GM18499 (cell line): ENCODE results near the gene OR10J4.
"Not testable (repeated sequence)": the region's sequence is repeated elsewhere in the genome, so short reads cannot be mapped to it uniquely, and the experiment has no call there.

Source experiments
- ATAC-seq: cut with Tn5 transposase; IDR thresholded peaks from one replicate; pipeline ENCODE4 v1.9.1; 2021; ENCODE audit warnings: moderate number of reproducible peaks; ENCODE audit not compliant: insufficient read depth, unreplicated experiment

OR10J4 gene

DNA sequence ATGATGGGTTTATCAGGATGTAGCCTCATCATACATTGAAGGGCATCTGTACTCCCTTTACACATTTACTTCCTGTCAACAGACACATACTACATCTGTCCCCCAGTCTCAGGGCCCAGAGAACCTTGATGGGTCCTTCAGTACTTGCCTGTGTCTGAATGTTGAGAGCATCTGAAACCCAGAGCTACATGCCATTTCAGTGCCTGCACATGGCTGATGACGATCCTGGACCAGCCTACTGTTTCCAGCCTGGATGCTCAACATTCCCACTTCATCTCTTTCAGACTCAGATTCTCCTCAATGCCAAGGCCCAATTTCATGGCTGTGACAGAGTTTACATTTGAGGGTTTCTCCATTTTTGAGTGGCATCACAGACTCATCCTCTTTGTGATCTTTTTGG is at the start of gene OR10J4:
TSS of gene OR10J4 (plus strand) at position 301 of the 400 bp plus-strand sequence.
- no peak for ATAC-seq

DNA sequence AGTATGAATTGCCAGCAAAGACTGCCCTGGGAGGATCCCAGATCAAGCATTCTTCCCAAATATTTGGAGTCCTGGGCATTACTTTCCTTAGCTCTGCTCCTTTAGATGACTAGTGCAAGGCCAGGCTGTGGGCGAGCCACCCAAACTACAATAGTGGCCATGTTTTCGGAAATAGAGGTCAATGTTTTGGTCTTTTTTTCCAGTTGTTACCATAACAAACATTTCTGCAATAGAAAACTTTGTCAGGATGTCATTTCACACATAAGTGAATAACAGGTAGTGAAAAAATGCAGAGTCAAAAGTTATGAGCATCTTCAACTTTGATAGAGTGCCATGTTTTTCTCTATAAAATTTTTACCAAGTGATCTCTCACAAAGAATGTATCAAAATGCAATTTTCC is 25.2 kb upstream of the OR10J4 start:
- no peak for ATAC-seq

DNA sequence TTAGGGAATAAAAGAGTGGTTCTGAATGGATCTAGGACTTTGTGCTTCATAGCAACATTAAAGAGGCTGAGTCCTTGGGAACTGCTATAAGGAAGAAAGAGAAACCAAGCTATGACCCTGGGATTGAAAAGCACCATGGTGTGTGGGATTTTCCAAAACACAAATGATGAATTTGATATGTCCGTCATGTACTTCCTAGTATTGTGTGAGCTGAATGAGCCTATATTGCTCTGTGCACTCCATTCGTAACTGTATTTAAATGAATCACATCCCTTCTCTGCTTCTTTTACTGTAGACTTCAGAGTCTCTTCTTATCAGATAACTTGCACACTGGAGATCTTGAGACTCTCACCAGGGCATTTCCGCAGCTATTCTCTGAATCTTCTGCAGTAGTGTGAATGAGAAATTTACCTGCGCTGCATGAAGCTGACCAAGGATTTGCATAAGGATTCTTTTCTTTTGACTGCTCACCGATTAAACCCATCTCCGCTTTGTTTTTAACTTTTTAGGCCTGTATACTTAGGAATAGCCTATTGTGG is 23.1 kb upstream of the OR10J4 start:
- ATAC-seq, result no peak

DNA sequence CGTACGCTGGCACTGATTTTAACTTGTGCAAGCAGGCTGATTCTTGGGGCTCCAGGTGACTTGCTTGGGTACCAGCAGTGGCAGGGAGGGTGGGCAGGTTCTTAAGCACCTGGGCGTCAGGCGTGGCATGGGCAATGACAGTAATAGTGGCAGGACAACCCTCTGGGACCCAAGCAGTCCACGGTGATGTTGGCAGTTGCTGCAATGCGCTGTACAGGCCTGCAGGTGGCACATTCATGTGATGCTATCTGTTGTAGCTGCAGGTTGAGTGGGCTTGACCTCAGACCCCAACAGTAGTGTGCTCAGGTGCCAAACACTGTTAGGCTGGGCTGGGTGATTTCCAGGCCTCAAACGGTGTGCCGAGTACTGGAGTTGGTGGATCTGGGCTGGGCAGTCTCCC is 10.2 kb upstream of the OR10J4 start:
- ATAC-seq, result no peak

DNA sequence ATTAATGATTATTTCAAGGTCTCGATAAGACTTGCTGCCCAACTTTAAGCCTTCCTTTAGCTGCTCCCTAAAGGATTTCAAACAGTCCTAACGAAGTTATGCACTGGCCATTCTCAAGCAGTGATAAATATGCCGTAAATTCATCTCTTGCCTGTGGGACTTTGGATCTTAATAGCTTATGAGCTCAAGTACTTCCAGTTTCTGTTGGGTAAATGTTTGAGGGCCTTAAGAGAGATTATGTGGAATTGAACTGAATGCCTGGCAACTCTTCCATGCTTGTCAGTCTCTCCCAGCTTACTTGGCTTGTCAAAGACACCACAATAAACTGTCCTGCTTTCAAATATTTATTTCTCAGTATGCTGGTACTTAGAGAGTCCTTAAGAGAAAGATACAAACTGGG is 3.5 kb upstream of the OR10J4 start:
- ATAC-seq, result no peak

DNA sequence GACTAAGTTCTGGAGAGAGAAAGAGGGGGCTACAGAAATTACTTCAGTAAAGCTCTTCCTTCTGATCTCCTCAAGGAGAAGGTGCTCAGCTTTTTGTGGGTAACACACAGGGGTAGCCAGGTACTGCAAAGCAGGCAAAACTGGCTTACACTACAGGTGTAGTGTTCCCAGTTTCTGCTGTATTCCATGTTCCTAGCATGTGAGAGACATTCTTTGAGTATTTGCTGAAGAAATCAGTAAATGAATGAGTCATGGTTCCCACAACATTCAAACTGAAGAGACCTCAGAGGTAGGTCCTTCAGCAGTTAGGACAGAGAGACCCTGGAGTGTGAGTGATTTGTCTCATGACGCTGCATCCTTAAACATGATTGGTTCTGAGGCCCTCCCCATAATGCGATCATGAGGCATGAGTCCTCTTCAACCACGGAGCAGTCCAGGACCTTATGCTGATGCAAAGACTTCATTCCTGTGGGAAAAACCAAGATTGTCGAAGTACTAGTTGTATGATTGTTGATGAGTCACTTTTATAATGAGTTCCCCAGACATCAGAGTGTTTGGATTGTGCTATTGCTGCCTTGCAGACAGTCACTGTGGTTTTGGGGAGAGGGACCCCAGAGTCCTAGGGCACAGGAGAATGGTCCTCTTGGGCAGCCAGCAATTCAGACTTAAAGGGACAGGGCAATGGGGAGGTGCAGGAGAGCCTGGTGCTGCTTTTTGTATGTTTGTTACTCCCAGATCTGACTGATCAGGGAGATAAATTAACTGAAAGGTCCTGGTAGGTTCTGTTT is 2.7 kb upstream of the OR10J4 start:
- no peak for ATAC-seq

DNA sequence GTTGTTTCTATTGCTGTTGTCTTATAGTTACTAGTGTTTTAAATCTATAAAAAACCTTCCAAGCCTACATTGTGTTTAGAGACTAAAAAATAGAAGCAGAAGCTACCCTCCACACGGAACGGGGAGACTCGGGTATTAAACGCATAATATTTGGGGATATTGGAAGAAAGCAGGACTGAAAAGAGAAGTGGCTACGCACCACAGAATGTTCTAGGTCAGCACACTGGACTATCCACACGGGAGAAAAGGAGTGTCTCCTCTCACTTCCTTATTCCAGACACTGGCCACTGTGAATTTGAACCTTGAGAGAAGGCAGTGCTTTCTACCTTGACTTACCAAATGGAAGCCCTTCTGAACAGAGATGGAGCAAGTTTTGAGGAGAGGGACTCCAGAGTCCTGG is 1.0 kb upstream of the OR10J4 start:
- no peak for ATAC-seq

DNA sequence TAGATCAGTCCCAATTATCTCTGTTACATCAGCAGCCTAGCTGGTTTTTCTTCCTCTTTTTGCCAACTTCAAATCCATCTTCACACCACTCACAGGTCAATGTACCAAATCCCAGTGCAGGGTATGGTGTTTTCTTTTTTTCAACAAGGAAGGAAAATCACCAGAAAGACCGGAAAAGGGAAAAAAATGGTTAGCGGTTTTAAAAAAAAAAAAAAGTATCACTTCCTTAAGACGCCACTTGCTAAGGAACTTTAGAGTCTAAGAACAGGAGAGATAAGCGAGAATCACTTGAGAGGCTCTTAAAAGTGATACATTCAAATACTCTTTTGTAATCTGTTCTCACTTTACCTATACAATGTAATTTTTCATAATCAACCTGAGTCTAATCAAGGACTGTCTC is 4.5 kb downstream of the OR10J4 start:
- no peak for ATAC-seq

DNA sequence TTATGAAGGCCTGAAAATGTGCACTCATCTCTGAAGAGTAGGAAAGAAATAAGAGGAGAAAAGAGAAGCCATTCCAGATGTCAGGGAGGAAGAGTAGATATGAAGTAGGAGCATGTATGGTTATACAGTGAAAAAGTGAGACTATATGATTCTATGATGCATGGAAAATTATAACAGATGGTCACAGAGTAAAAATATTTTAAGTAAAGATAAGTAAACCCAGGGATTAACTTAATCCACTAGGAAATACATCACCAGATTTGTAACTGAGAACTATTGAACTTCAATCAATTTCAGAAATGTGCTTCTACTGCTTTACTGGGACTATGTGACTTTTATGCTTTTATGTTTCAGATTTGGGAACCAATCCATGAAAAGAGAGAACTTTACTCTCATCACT is 7.4 kb downstream of the OR10J4 start, which contains the start of gene OR10J1:
TSS of gene OR10J1 (plus strand) at position 301 of the 400 bp plus-strand sequence. CDS start at position 371, 70 bp downstream.
- no peak for ATAC-seq

DNA sequence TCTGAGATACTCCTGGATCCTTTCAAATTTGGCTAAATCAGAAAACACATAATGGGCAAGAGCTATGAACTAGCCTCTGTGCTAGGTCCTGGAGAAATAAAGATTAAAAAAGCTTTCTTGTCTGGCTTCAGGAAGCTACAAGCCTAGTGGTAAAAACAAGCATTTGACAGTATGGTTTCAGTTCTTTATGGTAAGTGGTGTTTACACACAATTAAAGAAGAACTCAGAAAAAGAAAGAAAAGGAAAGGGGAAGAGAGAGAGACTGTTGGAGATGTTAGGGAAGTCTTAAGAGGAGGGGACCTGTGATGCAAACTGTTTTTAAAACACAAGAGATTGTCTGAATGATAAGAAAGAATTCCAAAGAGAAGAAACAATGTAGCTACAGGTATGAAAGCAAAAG is 9.4 kb downstream of the OR10J4 start:
- ATAC-seq, result no peak

DNA sequence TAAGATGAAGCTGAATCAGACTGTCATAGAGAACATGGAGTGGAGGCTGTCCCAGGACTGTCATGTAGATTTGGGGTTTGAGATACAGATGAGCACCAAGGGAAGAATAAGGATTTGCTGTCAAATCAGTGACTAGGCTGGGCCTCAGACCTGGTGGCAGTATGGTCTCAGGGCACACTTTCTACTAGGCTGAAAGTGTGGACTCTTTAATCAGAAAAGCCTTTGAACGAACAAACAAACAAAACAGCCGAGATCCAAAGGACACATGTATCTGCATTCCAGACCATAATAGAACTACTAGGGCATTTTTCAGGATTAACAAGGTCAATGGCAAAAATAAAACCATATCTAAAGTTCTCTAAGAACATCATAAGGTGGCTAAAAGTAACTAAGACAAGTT is 10.4 kb downstream of the OR10J4 start:
- ATAC-seq, result no peak

DNA sequence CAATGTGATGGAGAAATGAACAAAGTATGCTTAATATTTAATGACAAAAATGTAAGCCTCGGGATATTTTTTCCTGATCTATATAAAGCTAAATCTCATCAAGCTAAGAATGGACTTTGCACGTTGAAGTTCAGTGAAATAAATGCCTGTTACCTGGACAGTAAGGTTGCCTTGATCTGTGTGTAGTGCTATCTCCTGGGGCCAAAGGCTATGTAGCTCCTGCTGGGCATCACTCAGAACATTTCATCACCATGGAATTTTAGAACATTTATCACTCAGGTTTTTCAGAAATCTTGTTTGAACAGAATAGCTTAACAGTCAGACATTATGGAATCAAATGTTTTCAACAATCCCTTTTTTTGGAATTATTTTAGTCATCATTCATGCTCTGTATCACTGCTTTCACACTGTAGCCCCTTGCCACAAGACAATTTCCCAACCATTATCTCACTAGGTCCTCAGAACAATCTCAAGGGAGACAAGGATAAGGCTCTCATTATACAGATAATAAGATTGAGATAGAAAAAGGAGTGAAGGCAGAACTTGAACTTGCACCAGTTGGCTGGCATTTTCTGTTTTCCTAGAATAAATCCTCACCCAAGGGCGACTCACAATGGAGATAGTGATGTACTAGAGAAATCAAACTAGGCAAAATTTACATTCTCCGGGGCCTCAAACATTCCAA is 11.2 kb downstream of the OR10J4 start:
- ATAC-seq, result no peak

DNA sequence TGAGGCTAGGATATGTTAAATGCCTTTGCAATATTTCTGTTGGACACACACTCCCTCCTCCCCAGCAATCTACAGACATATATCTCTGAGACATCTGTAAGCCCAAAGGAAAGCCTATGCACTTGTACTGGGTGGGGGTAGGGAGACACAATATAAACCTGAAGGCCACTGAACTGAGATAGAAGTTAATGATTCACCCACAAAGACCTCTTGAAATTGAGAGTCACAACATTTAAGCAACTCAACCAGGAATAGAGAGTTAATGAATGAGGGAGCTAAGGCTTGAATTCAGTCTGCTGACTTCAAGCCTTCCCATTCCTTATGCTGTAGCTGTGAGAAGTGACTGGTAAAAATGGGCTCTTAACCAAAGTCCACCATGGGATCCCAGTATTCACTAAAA is 12.5 kb downstream of the OR10J4 start:
- ATAC-seq, result no peak

DNA sequence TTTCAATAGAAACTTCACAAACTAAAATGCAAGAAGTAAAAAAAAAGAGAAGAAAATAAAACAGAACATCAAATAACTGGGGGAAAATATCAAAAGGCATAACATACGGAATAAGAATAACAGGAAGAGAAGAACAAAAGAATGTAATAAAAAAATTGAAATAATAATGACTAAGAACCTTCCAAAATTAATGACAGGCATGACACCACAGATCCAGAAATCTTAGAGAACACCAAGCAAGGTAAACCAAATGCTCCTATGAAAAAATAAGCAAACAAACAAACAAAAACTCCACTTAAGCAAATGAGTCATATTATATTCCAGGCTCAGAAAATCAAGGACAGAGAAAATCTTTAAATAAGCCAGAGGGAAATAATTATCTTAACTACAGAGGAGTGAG is 16.2 kb downstream of the OR10J4 start:
- no peak for ATAC-seq

DNA sequence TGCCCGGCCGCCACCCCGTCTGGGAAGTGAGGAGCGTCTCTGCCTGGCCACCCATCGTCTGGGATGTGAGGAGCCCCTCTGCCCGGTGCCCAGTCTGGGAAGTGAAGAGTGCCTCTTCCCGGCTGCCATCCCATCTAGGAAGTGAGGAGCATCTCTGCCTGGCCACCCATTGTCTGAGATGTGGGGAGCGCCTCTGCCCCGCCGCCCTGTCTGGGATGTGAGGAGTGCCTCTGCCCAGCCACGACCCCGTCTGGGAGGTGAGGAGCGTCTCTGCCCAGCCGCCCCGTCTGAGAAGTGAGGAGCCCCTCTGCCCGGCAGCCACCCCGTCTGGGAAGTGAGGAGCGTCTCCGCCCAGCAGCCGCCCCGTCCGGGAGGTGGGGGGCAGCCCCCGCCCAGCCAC is 17.6 kb downstream of the OR10J4 start:
- ATAC-seq, result not testable (repeated sequence)

DNA sequence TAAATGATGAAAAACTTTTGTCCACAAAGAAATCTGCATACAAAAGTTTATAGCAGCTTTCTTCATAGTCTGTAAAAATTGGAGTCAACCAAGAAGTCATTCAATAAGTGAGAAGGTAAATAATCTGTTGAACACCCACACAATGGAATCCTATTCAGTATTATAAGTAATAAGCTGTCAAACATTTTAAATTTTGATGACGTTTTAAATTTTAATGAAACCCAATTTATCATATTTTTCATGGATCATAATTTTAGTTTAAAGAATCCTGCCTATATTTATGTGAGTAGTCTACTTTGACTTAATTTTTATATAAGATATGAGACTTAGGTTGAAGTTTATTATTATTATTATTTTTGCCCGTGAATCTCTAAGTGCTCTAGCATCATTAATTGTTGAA is 27.5 kb downstream of the OR10J4 start:
- no peak for ATAC-seq

DNA sequence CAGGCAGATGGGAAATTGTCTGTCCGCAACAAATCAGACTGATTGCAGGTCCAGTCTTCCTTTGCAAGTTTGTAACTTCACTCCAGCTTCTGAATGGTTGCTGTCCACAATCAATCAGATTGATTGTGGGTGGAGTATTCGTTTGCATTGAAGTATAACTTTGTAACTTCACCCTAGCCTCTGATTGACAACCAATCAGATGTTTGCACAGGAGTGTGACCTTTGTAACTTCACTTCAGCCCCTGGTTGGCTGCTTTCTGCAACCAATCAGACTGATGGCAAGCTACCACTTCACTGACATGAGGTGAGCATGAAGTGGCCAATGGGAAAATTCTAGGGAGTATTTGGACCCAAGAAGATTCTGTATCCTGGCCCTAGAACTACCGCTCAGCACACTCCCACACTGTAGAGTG is 33.2 kb downstream of the OR10J4 start:
- no peak for ATAC-seq

DNA sequence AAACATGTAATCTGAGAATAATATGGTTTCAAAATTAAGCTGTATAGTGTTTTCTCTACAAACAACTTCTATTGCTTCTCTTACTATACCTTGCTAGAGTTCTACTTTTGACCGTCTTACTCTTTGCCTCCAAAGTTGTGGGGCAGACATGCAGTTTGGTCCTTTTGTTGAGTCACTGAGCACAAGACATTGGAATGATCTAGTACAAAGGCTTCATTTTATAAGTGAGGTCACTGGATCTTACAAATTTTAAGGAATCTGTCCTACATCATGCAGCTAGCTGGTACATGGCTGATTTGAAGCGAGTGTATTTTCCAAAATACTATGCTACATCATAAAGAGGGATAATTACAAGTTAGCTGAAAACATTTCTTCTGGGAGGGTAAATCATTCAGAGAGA is 36.3 kb downstream of the OR10J4 start:
- no peak for ATAC-seq

DNA sequence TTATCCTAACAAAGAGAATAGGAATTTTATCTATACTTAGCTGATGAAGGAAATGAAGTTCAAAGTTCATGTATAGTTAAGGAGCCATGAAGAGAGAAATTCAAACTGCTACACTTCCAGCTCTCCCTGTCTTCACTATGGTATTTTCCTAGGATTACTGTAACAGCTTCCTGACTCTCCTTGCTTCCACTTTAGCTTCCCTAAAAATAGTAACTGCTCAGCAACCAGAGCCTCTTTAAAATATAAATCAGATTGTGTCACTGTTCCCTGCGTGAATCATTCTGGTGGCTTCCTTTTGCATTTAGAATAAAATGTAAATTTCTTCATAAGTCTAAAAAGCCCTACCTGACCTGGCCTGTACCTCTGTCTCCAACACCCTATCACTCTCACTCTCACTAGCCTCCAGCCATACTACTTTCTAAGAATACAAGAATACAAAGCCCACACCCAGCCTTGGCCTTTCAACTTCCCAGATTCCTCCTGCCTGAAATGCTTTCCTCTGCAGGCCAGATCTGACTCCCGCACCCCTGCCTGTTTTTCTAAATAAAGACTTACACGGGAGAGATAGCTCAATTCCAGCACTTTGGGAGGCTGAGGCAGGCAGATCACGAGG is 38.0 kb downstream of the OR10J4 start:
- ATAC-seq, result no peak

DNA sequence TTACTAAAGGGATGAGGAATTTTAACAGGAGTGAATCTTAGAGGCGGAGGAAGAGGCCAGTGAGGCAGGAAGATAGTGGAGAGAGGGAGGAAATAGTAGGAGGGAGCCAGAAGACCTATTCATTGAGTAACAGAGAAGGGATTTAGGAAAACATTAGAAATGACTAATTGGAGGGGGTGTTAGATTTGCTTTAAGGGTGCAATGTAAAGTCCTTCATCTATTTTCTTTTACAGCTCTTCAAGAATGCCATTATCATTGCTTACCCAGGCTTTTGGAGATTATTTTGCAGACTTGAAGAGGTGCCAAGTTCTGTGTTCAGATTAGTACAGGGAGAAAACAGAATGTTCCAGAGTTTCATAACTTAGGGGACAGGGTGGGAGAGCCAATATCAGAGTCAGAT is 41.3 kb downstream of the OR10J4 start:
- no peak for ATAC-seq

DNA sequence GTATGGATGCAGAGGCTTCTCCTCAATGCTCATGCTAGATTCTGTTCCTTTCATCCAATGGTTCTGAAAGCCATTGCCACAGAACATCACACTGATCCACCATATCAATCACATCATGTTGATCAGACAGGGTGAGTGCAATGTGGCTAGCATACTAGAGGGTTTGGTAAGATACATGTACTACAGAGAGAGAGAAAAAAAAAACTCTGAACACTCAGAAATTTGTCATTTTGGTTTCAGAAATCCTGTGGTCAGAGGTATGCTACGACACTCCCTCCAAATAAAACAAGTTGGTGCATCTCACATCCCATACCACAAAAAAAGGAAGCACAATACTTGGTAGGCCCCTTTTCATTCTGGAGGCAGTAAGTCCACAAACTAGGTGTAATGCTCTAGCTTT is 42.9 kb downstream of the OR10J4 start:
- no peak for ATAC-seq
